Upper lobe of left lung (tissue), 6 donors: Measurements from ENCODE around the gene HOXA10. TPM values are rescaled to one million over a fixed set of nuclear protein-coding genes. Genes with fewer than 3 reads are reported as not detected.
A peak's percentile ranks its signal among the peaks of the same experiment; 100 is the strongest.

Experiments
- ATAC-seq, 2 donors: fragments of 200-7000 bp; cut with Tn5 transposase; one replicate each; pipeline ENCODE4 v1.9.1; 2022; ENCODE audit warnings: mild to moderate bottlenecking in 2 of 2, moderate library complexity in 2 of 2; ENCODE audit not compliant: low FRiP score in 2 of 2
- DNase-seq, 2 donors: peaks; one replicate each; pipeline ENCODE4 v3.0.0-alpha.2; 2019 to 2020
- H3K27ac ChIP-seq, 4 donors: fragments of 200-600 bp; sonication (generic); one replicate each; pipeline ENCODE4 v1.5.1; 2016 to 2019
- H3K27me3 ChIP-seq, 4 donors: fragments of 200-600 bp; sonication (generic); one replicate each; pipeline ENCODE4 v1.5.1; 2017 to 2019
- H3K36me3 ChIP-seq, 4 donors: fragments of 200-600 bp; sonication (generic); one replicate each; pipeline ENCODE4 v1.5.1; 2016 to 2019
- H3K4me1 ChIP-seq, 4 donors: fragments of 200-600 bp; sonication (generic); one replicate each; pipeline ENCODE4 v1.5.1; 2018 to 2019
- H3K4me3 ChIP-seq, 4 donors: fragments of 200-600 bp; sonication (generic); one replicate each; pipeline ENCODE4 v1.5.1; 2017 to 2019; ENCODE audit warnings: mild to moderate bottlenecking in 2 of 4, moderate library complexity in 1 of 4
- H3K9me3 ChIP-seq, 4 donors: fragments of 200-600 bp; sonication (generic); one replicate each; pipeline ENCODE4 v1.5.1; 2018 to 2019
- CTCF ChIP-seq, 6 experiments: fragments of 450-650 bp in 4 of 6; fragments of 200-600 bp in 2 of 6; sonication (generic) in 2 of 6; IDR thresholded peaks; one replicate each; pipeline ENCODE4 v1.5.1; 2016 to 2019; ENCODE audit warnings: antibody characterized with exemption in 6 of 6
- EP300 ChIP-seq, 4 donors: sonication (generic); formaldehyde crosslinking; IDR thresholded peaks; one replicate each; pipeline ENCODE4 v1.5.1; 2017; ENCODE audit warnings: antibody characterized with exemption in 4 of 4, control low read depth in 2 of 4
- POLR2A ChIP-seq, 4 donors: fragments of 450-650 bp; IDR thresholded peaks; one replicate each; pipeline ENCODE4 v1.5.1; 2016 to 2017; ENCODE audit warnings: antibody characterized with exemption in 4 of 4, mild to moderate bottlenecking in 2 of 4
- POLR2AphosphoS5 ChIP-seq, 2 donors: sonication (generic); formaldehyde crosslinking; IDR thresholded peaks; one replicate each; pipeline ENCODE4 v1.5.1; 2017; ENCODE audit warnings: antibody characterized with exemption in 2 of 2
- WGBS, 2 donors: methylation state at CpG; one replicate each; pipeline ENCODE4 v1.1.5; 2017 to 2018; 5-methylcytosine and 5-hydroxymethylcytosine counted together
- total RNA-seq, 6 donors: library from RNA; depleted of rRNA in 4 of 6; stranded (reverse); fragments of >200 nt in 4 of 6; gene quantifications; one replicate each; pipeline versions ENCODE4 v1.1.0 to v1.2.1, GENCODE V29; 2016 to 2021
- donor health status: DM: no; HTN: no; CAD: no; lungs with moderate emphysema.
- donor health status: DM: no; HTN: yes; CAD: no; lungs with severe emphysema.

HOXA10 gene
- total RNA-seq, 6 donors from 2014 or later: 0.15 to 0.24 TPM; not detected in 4

GRCh38 chr7:27148031-27148755, 25.9 kb downstream of the HOXA10 start:
- Histone ChIP-seq H3K4me3 (peak overlapping the region; percentile 14 to 74 (median 43)), H3K9me3 (no peaks in the 10 kb centered on the region), H3K27me3 (peaks cover 0 to 49% (median 31%) of the 10 kb centered on the region in 4 donors), H3K4me1 (peaks cover 25 to 56% (median 35%) of the 10 kb centered on the region in 4 donors), H3K27ac (peak overlapping the region; percentile 84 to 95 (median 88)), H3K36me3 (no peaks in the 10 kb centered on the region)
- no peak for DNase-seq
- WGBS, 2 donors: 14 to 26% methylated on average over 18 to 28 of the region's 28 CpGs
- no peak for ATAC-seq
- no peak for TF ChIP-seq CTCF (IDR thresholded peaks at IDR 0.05)
- TF ChIP-seq POLR2AphosphoS5 (IDR thresholded peaks at IDR 0.05): peak in 1 of 2 donors; percentile 79
- TF ChIP-seq EP300 (IDR thresholded peaks at IDR 0.05): no peak
- no peak for TF ChIP-seq POLR2A (IDR thresholded peaks at IDR 0.05)

- Histone ChIP-seq H3K36me3 (no peaks in the 10 kb centered on the region), H3K9me3 (no peaks in the 10 kb centered on the region), H3K27me3 (peaks cover 0 to 46% (median 26%) of the 10 kb centered on the region in 4 donors), H3K4me3 (peak within 1 kb of the TSS; percentile 14 to 74 (median 43)), H3K4me1 (peaks cover 21 to 55% (median 31%) of the 10 kb centered on the region in 4 donors), H3K27ac (peak within 1 kb of the TSS; percentile 84 to 95 (median 88))
- TF ChIP-seq CTCF (IDR thresholded peaks at IDR 0.05): no peak
- no peak for TF ChIP-seq POLR2AphosphoS5 (IDR thresholded peaks at IDR 0.05)
- no peak for TF ChIP-seq POLR2A (IDR thresholded peaks at IDR 0.05)
- peak in 1 of 2 donors; percentile 91 for DNase-seq
- 20 to 37% methylated on average over 16 to 36 of the region's 63 CpGs for WGBS, 2 donors
- no peak for ATAC-seq
Measured at GRCh38 chr7:27147199-27148030, 26.7 kb downstream of the HOXA10 start, which contains the start of gene HOXA6. Gene HOXA6 (minus strand): TSS chr7:27147774. CDS start chr7:27147749, 25 bp downstream.

DNA sequence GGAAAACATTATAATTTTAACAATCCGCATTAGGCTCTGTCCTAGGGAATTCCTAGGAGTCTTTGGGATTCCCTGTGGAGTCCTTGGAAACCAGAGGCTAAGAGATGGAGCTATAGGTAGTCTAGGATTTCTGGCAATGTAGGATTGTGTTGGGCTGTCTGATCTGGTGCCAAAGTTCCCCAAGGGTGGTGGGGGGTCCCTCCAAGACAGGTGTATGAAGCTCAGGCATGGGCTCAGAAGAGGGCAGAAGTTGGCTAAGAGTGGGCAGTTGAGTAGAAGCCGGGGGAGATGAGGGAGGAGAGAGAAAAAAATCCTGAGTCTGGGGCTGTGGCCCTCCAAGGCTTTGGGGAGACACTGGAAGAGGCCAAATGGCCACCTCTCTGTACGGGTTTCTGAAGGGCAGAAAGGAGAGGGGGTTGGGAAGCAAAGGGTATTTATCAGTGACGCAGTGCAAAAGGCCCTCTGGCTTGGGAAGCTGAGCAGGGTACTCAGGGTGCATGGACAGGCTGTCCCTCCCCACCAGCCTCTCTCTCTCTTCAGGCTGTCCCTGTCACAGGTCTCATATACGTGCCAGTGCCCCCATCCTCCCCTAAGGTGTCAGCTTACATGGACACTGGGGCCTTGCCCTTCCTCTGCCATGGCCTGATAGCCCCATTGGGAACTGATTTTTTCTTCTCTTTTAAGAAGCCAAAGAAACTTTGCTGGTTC, 27.5 kb downstream of the HOXA10 start:
- WGBS, 2 donors: 52 to 67% methylated on average over 5 of the region's 5 CpGs
- H3K9me3 ChIP-seq: no peaks in the 10 kb centered on the region
- H3K27me3 ChIP-seq: peaks cover 0 to 40% (median 20%) of the 10 kb centered on the region in 4 donors
- H3K27ac ChIP-seq: peak overlapping the region; percentile 84 to 95 (median 88)
- H3K36me3 ChIP-seq: no peaks in the 10 kb centered on the region
- TF ChIP-seq CTCF (IDR thresholded peaks at IDR 0.05) (no peak), EP300 (IDR thresholded peaks at IDR 0.05) (no peak), POLR2AphosphoS5 (IDR thresholded peaks at IDR 0.05) (no peak)
- peaks cover 21 to 50% (median 27%) of the 10 kb centered on the region in 4 donors for H3K4me1 ChIP-seq
- DNase-seq (no peak), ATAC-seq (no peak)
- H3K4me3 ChIP-seq: peak overlapping the region in 3 of 4 donors; percentile 24 to 74 (median 62)

DNA sequence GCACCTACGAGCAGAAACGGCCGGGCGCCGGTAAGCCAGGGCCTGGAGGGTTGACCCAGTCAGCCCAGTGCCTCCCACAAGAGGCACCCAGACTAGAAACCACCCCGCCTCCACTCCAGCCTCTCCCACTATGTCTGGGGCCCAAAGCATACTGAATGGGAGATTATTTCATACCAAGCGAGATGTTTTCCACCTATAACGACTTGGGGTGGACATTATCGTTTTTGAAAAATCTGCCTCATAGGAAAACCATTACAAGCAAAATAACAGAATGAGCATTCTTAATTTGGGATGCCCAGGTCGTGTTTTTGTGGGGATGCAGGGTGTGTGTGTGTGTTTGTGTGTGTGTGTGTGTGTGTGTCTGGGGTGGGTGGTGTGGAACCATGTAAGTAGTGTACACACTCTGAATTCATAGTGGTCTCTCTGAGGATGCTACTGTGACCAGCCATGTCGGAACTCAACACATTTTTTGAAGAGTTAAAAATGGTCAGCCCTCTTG, 28.2 kb downstream of the HOXA10 start:
- Histone ChIP-seq H3K9me3 (no peaks in the 10 kb centered on the region), H3K36me3 (no peaks in the 10 kb centered on the region), H3K27me3 (peaks cover 0 to 35% (median 14%) of the 10 kb centered on the region in 4 donors), H3K27ac (peak overlapping the region; percentile 84 to 95 (median 88)), H3K4me3 (peak overlapping the region in 3 of 4 donors; percentile 49 to 74 (median 62)), H3K4me1 (peaks cover 16 to 43% (median 22%) of the 10 kb centered on the region in 4 donors)
- no peak for ATAC-seq
- 56 to 71% methylated on average over 11 of the region's 11 CpGs for WGBS, 2 donors
- DNase-seq: no peak
- TF ChIP-seq POLR2A (IDR thresholded peaks at IDR 0.05) (no peak), CTCF (IDR thresholded peaks at IDR 0.05) (no peak), EP300 (IDR thresholded peaks at IDR 0.05) (no peak), POLR2AphosphoS5 (IDR thresholded peaks at IDR 0.05) (no peak)
